Frontal cortex (tissue), 4 donors: ENCODE data around the gene EFEMP2. TPM values are rescaled to one million over a fixed set of nuclear protein-coding genes. Genes with fewer than 3 reads are reported as not detected.
A peak's percentile ranks its signal among the peaks of the same experiment; 100 is the strongest.
"Not testable (repeated sequence)": the region's sequence is repeated elsewhere in the genome, so short reads cannot be mapped to it uniquely, and the experiment has no call there.

Source experiments
- DNase-seq, 2 donors: peaks; one replicate each; pipeline ENCODE4 v3.0.0; 2012; ENCODE audit warnings: low spot score in 2 of 2
- FAIRE-seq: peaks from 2 replicates; lab custom pipeline; 2012; peaks lifted over from hg19 to GRCh38; lab: Jason Lieb, UNC
- total RNA-seq: library from RNA; depleted of rRNA; stranded (reverse); fragments of >200 nt; gene quantifications from one replicate; pipeline ENCODE4 v1.2.3, GENCODE V29; 2014
- donor health status: control.
- donor health status: control.
- donor health status: control.

EFEMP2 gene
- total RNA-seq, 1 donor from 2014 or later, result 13.0 TPM

DNA sequence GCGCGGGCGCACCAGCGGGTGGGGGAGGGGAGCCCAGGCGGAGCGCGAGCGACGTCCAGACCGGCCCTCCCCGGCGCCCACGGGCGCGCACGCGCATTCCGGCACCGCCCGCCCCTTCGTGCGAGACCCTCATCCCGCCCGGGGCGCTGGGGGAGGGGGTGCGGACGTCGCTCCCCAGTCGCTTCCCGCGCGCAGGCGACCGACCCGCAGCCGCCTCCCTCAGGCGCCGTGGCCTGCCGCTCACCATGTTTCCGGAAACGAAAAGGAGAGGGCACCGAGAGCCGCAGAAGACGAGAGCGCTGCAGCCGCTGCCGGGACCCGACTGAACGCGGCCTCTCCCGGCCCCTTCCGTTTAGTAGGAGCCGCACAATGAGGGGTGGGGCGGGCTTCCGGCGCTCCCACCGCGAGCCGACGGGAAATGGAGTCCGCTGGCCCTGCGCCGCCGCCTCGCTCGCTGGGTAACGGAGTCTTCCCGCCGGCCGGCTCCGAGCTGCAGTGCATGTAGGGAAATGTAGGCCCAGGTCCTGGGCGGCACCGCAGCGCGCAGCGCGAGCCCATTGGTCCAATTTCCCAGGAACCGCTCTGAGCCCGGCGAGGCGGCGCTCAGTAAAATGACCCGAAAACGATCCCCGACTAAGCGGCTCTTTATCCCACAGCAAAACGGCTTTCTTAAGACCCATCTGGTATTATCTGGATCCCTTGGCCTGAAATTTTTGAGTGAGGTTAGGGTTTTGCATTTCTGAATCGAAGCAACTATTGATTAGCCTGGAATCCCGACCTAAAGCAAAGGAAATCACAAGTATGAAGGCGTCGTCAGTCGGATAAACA is 14.5 kb downstream of the EFEMP2 start, which contains the start of gene CFL1:
CFL1 (minus strand) TSS at position 328 of the 828 bp plus-strand sequence; CDS start at position 247, 81 bp downstream.
- FAIRE-seq, result no peak
- peak; percentile 89 to 95 for DNase-seq

DNA sequence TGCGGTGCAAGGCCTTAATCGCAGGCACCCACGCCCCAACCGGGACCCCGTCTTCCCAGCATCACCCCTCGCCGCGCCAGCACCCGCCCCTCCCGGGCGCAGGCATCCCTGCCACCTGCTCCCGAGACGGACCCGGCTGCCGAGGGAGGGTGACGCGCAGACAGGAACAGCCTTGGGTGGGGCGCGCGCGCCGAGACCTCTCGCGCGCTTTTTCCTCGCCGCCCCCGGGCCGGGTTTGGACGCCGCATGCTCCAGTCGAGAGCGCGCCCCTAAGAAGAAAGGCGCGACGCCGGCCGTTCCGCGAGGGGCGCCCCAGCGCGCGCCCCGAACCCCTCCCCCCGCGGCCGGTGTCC is 15.1 kb downstream of the EFEMP2 start:
- DNase-seq (peak in 1 of 2 donors; percentile 65), FAIRE-seq (no peak)

DNA sequence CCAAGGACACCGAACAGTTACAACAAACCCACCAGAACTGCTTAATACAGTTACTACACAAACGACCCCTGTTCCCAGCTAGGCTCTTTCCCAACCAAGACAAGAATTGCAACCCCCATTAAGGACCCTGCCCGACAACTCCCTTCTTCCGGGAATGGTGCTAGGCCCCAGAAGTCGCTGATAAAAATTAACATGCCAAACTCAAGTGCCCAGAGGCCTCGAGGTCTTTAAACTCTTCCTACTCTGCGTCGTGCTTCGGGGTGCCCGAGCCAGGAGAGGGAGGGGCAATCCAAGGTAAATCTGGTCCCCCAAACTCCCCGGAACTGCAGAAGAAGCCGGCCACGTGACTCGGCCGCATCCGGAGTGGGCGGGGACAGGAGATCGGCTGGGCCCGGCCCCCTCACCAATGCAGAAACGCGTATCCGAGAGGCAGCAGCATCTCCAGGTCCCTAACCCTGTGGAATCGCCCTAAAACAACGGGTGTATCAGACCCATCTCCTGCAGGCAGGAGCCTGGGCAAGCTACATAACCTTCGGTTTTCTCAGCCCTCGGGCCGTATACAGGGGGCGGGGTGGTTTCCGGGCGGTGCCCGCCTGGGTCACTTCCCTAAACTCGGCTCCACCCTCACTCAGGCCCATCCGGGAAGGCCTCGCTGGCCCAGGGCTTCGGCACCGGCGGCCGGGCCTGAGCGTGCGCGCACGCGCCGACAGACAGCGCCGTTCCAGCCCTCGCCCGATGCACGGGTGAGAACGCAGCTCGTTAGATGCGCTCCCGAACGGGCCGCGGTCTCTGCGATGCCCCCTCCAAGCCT is 15.7 kb downstream of the EFEMP2 start:
- peak; percentile 64 to 70 for DNase-seq
- no peak for FAIRE-seq

DNA sequence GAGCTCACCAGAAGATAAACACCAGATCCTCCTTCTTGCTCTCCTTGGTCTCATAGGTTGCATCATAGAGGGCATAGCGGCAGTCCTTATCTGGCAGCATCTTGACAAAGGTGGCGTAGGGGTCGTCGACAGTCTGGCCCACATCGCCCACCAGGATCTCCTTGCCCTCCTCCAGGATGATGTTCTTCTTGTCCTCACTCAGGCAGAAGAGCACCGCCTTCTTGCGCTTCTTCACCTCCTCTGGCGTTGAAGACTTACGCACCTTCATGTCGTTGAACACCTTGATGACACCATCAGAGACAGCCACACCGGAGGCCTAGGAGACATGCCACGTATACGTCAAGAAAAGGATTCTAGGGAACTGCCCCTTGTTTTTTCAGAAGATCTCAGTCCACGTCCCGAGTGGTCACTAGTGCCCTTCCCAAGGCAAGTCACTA is 16.7 kb downstream of the EFEMP2 start:
- no peak for DNase-seq
- FAIRE-seq, result no peak

DNA sequence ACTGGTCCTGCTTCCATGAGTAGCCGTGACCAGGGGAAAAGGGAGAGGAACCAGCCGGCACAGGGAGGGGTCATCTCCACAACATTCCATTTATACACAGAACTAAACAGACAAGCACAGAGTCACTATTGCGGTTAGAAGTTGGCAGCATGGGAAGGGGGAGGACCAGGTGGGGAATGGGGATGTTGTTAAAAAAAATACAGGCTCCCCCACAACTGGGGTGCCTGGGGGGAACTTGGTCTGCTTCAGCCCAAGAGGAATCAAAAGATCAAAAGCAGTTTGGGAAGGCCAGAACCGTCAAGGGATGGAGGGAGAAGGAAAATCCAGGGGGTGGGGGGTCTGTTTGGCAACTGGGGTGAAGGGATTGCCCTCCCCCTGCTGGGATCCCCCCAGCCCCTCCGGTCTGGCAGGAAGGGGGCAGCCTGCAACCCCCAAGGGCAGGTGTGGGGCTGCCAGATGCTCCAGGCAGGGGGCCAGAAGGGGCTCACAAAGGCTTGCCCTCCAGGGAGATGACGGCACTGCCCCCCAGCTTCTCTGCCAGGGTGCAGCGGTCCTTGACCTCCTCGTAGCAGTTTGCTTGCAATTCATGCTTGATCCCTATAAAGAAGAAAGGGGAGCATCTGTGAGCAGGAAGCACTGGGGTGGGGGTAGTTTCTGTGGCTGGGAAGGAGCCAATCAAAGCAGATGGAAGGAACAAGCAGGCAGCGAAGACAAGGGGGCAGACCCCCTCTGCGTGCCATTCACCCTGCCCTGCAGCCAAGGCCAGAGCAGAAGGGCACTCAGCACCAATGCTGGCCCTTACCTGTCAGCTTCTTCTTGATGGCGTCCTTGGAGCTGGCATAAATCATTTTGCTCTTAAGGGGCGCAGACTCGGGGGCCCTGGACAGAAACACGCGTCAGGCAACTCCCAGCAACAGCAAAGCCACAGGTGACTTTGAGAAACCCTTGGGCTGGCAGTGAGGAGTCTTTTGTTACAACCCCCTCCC is 17.5 kb downstream of the EFEMP2 start:
- no peak for DNase-seq
- no peak for FAIRE-seq

DNA sequence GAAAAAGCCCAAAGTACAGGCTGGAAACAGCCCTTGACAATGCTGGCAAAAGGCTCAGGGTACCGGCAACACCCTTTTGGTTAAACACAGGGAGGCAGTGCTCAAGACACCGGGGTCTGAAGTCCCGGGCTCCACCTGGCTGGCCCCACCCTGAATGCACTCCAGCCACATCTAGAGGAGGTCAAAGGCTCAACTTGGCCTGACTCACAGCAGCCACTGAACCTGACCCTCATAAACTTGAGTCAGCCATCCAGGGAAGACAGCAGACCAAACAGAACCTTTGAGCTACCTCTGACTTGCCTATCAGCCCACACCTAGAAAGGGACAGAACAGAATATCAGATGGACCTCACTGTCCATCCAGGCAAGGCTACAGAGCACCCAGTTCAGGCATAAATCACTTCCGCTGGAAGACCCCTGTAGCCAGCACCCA is 18.4 kb downstream of the EFEMP2 start:
- no peak for FAIRE-seq
- no peak for DNase-seq

DNA sequence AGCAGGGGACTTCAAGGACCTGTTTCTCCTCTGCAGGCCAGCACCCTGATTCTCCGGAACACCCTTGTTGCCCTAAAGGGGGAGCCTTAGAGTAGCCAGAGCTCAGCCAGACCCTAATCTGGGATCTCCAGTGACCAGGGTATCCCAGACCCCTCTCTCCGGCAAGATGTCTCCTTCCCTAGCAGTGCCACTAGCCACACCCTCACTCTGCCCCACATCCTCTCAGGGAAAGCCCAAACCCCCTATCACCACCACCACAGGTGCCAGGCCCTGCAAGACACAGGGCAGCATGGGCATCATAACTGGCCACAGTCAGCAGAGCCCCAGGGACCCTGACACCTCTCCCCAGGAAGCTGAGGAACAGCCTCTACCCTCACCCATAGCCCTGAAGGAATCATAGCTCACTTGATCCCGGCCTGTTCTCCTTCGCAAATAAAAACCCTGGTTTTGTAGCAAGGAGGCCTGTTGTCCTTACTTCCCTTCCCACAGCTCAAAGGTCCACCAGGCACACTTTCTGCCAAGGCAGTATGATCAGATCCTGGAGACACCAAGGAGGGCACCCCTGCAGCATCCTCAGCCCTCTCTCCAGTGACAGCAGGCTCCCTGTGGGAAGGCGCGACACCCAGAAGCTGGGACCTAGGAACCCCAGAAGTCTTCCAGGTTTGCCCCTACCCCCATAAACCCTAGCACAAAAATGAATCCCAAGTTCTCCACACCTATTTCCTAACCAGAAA is 19.2 kb downstream of the EFEMP2 start:
- DNase-seq (no peak), FAIRE-seq (no peak)

DNA sequence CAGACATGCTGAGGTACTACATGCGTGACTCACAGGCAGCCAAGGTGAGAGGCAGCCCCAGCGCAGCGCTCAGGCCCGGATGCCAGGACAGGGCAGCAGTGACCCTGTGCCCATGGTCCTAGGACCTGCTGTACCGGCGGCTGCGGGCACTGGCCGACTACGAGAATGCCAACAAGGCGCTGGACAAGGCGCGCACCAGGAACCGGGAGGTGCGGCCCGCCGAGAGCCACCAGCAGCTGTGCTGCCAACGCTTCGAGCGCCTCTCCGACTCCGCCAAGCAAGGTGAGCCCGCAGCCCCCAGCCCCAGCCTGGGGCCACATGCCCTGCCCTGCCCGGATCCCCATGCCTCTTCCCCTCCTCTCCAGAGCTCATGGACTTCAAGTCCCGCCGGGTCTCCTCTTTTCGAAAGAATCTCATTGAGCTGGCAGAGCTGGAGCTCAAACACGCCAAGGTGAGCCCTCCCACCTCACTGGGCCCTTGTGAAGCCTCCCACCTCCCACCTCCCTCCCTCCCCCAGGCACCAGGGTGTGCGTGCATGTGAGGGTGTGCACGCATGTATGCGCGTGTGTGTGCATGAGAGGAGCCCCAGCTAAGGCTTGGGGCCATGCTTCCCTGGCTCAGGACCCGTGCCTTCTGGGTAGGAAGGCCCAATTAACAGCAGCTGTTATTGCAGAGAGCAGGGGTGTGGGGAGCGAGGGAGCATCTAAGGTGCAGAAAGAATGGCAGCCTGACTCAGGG is 19.9 kb downstream of the EFEMP2 start:
- FAIRE-seq (no peak), DNase-seq (no peak)

DNA sequence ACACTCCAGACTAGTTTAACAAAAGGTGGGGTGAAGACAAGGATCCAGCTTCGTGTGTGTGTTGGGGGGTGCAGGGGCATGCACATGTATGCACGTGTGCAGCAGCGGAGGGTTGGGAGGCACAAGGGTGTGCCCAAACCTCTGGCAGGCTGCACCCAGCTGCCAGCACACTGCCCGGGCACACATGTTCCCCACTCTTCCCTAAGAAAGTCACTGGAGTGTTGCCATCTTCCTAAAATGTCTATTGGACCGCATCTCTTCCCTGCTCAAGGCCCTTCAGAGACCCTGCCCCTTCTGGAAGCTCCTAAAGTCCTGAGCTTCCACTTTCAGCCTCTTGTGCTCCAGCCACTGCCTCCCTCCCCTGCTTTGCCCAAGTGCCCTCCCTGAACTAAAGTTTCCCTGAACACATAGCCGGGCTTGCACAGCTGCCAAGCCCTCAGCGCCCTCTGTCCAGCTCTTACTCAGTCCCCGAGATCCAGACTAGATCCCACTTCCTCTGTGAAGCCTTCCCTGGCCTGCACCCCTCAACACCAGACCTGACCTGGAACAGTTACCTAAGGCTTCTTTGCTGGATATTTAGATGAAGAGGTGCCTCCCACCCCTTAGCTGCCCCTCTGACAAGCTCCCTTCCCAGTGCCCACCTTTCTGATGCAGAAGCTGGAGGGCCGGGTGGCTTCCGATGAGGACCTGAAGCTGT is 20.6 kb downstream of the EFEMP2 start:
- FAIRE-seq (no peak), DNase-seq (no peak)

DNA sequence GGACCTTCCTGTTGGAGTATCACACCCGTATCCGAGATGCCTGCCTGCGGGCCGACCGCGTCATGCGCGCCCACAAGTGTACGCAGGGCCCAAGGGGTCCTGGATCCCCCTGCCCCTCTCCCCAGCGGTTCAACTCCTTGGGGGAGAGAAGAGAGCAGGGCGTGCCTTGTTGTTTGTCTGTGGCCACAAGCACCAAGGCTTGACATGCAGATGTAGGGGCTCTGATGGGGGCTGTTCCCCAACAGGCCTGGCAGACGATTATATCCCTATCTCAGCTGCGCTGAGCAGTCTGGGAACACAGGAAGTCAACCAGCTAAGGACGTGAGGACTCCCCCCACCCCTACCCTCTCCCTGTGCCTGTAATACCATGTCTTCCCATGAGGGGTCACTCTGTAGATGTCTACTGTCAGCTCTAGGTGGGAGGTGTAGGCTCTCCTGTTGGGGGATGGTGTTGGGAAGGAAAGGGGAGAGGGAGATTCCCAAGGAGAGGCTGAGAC is 21.5 kb downstream of the EFEMP2 start:
- no peak for FAIRE-seq

DNA sequence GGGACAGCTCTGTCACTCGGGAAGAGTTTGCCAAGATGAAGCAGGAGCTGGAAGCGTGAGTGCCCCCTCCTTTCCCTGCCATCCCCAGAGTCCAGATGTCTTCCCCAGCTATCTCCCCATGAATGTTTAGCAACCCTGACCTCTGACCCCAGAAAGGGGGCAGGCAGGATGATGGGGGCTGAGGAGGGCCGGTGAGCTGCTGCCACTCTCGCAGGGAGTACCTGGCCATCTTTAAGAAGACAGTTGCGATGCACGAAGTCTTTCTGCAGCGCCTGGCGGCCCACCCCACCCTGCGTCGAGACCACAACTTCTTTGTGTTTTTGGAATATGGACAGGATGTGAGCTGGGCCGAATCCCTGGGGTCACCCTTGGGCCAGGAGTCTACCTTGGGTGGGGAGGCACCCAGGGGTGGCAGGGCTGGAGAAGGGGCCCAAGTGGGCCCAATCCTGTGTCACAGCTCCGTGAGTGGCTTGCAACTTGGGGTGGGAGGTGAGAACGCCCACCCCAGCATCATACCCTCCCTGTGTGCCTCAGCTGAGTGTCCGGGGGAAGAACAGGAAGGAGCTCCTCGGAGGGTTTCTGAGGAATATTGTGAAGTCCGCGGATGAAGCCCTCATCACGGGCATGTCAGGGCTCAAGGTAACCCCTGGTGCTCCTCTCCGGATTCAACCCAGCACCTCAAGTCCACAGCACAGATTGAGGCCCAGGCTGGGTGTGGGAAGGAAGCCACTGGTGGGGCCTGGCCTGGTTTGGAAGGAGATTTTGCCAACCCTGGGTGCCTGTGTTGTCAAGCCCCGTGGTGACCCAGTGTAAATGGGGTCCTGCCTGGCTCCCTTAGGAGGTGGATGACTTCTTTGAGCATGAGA is 22.1 kb downstream of the EFEMP2 start:
- no peak for FAIRE-seq

More for the DNA sequence above, 21.5 kb downstream of the EFEMP2 start:
- DNase-seq, result no peak

DNA sequence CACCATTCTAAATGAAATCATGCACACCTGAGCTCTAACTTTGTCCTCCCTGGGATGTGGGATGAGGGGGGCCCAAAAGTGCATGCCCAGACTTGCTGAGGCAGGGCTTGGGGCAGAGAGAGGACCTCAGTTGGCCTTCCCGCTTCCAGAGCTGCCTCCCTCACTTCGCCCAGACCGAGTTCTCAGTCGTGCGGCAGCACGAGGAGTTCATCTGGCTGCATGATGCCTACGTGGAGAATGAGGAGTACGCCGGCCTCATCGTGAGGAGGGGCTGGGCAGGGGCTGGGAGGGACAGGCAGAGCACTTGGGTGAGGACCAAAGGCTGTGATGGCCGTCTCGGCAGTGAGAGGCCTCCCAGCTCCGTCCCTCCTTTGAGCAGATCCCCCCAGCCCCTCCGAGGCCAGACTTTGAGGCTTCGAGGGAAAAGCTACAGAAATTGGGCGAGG is 22.8 kb downstream of the EFEMP2 start:
- DNase-seq, result no peak
- FAIRE-seq, result no peak

More for the DNA sequence above, 22.1 kb downstream of the EFEMP2 start:
- DNase-seq, result no peak

DNA sequence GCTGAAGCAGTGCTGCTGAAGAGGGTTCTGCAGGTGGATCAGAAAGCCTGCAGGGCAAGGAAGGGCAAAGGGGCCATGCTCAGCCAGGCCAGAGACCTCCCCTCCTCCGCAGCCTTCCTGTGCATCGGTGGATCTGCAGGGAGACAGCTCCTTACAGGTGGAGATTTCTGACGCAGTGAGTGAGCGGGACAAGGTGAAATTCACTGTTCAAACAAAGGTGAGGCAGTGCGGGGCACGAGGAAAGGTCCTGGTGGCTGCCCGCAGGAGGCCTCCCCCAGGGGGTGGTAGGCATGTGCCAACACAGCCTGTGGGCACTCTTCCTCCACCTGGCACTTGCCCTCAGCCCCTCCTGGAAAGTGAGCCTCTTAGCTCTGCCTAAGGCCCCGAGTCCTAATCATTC is 23.2 kb downstream of the EFEMP2 start:
- no peak for DNase-seq
- FAIRE-seq, result no peak

DNA sequence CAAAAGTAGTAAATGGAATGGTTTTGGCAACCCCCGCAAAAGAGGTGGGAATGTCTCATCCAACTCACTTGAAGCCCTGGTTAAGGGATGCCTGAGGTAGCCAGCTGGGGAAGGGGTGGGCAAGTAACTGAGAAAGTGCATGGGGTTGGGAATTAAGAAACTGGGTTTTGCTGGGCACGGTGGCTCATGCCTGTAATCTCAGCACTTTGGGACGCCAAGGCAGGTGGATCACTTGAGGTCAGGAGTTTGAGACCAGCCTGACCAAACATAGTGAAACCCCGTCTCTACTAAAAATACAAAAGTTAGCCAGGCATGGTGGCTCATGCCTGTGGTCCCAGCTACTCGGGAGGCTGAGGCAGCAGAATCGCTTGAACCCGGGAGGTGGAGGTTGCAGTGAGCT is 23.9 kb downstream of the EFEMP2 start:
- not testable (repeated sequence) for DNase-seq, FAIRE-seq

DNA sequence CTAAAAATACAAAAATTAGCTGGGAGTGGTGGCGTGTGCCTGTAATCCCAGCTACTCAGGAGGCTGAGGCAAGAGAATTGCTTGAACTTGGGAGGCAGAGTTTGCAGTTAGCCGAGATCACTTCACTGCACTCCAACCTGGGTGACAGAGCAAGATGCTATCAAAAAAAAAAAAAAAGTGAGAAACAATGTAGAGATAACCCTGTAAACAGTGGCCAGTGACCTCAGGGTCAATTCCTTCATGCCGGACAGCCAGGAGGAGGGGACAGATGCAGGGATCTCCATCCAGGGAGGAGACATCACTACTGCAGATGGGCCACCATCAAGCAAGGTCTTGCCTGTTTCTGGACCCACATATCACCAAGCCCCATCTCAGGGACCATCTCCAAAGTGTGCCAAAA is 24.9 kb downstream of the EFEMP2 start:
- FAIRE-seq, result no peak

DNA sequence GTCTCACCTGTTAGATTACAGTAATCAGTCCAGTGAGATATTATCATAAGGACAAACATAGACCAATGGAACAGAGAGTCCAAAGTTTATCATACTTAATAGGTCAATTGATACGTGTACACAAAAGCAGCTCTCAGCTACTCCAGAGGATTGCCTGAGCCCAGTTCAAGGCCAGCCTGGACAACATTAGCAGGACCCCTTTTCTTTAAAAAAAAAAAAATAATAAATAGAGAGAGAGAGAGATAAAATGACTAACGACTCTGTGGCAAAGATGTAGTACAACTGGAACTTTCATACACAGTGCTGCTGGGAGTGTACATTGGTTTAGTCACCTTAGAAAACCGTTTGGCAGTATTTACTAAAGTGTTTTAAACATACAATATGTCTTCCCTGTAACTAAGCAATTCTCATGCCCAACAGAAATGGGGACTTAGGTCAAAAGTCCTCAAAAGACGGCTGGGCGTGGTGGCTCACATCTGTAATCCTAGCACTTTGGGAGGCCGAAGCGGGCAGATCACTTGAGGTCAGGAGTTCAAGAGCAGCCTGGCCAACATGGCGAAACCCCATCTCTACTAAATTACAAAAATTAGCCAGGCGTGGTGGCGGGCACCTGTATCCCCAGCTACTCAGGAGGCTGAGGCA is 28.2 kb downstream of the EFEMP2 start:
- DNase-seq (no peak), FAIRE-seq (no peak)

More for the DNA sequence above, 24.9 kb downstream of the EFEMP2 start:
- DNase-seq, result no peak
